GM10266 (cell line): Measurements from ENCODE around the gene WNT3.

ENCODE experiments used
- DNase-seq: peaks from one replicate; pipeline ENCODE4 v3.0.0; 2012; ENCODE audit errors: extremely low spot score
- TF ChIP-seq, protein P1 (sequence below): IDR thresholded peaks from 2 replicates; pipeline ENCODE4 v1.5.1; 2012; ENCODE audit warnings: mild to moderate bottlenecking, low read depth; ENCODE audit not compliant: control insufficient read depth, insufficient read depth; ENCODE audit errors: missing control alignments

WNT3 gene

DNA sequence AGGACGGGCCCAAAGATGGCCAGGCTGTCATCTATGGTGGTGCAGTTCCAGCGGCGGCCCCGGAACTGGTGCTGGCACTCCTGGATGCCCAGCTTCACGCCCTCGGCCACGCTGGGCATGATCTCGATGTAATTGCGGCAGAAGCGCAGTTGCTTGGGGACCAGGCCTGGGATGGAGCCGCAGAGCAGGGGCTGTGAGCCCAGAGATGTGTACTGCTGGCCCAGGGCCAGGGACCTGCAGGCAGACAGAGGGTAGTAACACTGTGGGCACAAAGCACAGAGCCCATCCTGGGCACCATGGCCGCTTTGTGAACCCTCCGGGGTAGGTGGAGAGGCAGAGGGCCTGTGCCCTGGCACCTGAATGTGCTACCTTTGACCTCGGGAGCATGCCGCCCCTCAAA, 44.8 kb downstream of the WNT3 start:
- TF ChIP-seq, protein P1, sequence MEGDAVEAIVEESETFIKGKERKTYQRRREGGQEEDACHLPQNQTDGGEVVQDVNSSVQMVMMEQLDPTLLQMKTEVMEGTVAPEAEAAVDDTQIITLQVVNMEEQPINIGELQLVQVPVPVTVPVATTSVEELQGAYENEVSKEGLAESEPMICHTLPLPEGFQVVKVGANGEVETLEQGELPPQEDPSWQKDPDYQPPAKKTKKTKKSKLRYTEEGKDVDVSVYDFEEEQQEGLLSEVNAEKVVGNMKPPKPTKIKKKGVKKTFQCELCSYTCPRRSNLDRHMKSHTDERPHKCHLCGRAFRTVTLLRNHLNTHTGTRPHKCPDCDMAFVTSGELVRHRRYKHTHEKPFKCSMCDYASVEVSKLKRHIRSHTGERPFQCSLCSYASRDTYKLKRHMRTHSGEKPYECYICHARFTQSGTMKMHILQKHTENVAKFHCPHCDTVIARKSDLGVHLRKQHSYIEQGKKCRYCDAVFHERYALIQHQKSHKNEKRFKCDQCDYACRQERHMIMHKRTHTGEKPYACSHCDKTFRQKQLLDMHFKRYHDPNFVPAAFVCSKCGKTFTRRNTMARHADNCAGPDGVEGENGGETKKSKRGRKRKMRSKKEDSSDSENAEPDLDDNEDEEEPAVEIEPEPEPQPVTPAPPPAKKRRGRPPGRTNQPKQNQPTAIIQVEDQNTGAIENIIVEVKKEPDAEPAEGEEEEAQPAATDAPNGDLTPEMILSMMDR, result no peak
- no peak for DNase-seq

DNA sequence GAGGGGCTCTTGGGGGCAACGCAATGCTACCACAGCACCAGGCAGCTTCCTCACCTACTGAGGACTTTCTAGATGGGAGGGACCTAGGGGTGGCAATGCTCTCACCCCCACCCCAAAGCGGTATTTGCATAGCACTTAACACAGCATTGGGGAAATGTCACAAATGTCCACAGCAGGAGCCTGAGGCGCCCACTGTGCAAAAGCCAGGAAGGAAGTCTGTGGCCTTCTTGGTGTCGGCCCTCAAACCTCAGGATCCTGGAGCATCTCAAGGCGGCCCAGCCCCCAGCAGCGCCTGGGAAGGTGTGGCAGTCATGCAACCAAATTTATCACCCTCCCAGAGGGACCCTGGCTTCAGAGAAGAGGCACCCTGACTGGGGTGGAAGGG, 45.3 kb downstream of the WNT3 start:
- no peak for DNase-seq
- TF ChIP-seq, protein P1, result no peak

DNA sequence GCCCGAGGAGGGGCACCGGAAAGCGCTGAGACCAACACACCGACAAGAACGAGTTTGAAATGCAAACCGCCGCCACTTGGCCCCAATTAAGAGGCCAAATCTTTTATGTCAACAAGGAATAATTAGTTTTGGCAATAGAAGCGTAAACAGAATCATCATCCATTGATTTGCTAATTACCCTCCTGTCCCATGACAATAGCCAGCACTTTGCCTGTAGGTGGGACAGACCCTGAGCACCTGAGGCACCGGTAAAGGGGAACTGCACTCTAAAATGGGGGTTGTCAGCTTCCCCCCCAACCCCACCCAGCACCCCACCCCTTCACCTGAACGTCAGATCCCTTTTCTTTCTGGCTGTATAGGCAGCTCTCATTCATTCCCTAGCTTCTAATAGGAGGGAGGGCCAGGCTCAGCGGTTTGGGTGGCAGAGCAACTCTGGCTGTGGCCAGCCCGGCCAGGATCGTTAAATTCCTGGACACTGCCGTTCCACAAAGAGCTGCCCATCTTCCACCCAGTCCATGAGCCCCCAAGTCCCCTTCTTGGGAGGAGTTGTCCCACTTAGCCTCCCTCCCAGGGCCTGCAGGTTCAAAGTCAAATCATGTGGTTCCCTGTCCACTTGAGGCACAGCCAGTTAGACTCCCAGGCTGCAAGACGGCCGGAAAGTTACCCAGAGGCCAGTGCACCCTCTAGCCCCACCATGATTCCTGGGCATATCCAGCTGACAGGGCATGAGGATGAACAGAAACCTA, 45.8 kb downstream of the WNT3 start:
- TF ChIP-seq, protein P1, result no peak
- no peak for DNase-seq

DNA sequence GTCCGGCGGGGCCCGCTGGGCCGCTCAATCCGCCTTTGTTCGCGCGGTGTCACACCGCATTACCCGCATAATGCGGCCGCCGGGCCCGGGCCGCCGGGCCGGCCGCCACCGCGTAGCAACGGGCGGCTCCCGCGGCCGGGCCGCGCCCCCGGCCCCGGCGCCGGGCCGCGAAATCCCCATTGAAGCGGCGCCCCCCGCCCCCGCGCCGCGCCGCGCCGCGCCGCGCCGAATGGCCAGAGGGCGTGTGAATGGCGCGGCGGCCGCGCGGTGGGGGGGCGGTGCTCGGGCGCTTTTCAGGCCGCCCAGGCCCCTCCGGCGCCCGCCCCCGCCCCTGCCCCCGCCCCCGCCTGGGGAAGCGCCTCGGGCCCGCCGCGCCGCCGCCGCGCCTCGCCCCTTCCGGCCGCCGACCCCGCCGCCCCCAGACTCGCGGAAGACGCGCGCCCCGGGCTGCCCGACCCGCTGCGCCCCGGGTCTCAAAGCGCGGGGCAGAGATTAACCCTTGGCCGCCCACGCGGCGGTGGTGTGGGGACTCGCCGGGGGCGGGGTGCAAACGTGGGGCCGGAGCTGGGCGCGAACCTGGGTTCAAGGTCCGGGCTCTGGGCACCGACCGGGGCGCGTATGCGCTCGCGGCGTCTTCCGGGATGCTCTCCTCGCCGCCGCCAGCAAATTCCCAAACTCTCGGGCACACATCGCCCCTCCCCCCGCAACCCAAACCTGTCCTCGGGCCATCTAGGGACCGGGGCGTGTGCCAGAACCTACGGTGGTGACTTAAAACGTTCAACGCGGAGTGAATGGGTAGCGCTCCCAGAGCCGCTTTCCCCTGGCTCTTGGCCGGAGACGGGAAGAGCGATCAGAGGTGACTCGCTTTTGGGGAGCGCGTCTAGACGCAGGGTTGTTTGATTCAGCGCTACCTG, 46.7 kb downstream of the WNT3 start:
- DNase-seq, result peak; percentile 75
- TF ChIP-seq, protein P1, result no peak

DNA sequence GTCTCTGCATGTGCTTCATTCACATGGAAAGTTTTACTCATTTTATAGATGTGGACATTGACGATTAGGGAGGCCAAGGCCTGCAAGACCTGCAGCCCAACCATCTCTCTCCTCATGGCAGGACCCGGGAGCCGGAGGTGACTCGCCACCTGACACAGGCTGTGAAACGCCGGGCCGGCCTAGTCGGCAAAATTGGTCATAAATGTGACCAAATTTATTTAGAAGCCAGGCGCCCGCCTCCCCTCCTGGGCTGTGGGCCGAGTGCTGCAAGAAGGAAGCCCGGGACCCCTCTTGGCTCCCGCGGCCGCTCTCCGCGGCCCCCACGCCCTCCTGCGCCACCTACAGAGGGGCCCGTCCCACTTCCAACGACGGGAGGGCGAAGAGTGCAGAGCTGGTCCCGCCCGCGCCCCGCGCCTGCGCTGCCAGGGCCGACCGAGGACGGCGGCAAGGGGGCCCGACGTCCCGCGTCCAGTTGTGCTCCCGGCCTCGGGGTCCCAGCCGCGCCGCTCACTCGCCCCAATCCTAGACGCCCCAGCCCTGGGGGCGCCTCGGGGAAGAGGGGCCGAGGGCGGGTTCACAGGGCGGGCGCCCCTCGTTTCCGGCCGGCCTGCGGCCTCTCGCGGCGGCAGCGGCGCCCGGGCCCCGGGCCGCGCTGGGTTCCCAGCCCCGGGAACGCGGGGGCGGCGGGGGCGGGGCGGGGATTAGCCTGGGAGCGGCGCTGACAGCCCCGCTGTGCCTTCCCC, 47.5 kb downstream of the WNT3 start:
- peak; percentile 63 for DNase-seq
- TF ChIP-seq, protein P1, result peak; percentile 3

DNA sequence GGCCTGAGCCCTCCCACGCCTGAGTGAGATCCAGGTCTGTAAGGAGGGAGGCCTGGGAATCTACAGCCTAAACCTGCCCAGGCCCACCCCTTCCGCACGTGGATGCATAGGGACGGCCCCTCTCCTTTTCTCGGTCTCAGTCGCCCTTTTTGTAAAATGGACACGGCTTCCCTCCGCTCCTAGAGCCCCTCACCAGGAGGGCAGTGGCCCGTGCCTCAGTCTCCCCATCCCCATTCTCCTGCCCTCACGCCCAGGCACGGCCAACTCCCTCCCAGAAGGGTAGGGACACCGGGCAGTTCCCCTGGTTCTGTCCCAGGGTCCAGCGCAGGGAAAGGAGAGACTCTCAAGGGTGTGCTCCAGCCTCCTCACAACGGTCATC, 48.1 kb downstream of the WNT3 start:
- TF ChIP-seq, protein P1, result no peak
- DNase-seq, result peak; percentile 43
